Measurements from ENCODE around the gene KCNH4.
A peak's percentile ranks its signal among the peaks of the same experiment; 100 is the strongest.
"Not testable (repeated sequence)": the region's sequence is repeated elsewhere in the genome, so short reads cannot be mapped to it uniquely, and the experiment has no call there.

Gene KCNH4

GRCh38 chr17:42179335-42179734 is 1.6 kb downstream of the KCNH4 start:
- DNase-seq, result no peak

GRCh38 chr17:42178817-42179216 is 2.1 kb downstream of the KCNH4 start:
- no peak for DNase-seq

GRCh38 chr17:42177684-42178083 is 3.3 kb downstream of the KCNH4 start:
- no peak for DNase-seq

GRCh38 chr17:42174126-42174783 is 6.7 kb downstream of the KCNH4 start:
- peak in 4 of 51 donors; percentile 7 to 59 (median 26) for DNase-seq

GRCh38 chr17:42171831-42172230 is 9.1 kb downstream of the KCNH4 start:
- peak in 2 of 51 donors; percentile 4 to 7 for DNase-seq

GRCh38 chr17:42169351-42169750 is 11.6 kb downstream of the KCNH4 start:
- DNase-seq, result no peak

- DNase-seq, result no peak
Observed at GRCh38 chr17:42167807-42168206, 13.1 kb downstream of the KCNH4 start.

GRCh38 chr17:42166196-42166763 is 14.7 kb downstream of the KCNH4 start:
- no peak for DNase-seq

GRCh38 chr17:42165751-42166150 is 15.2 kb downstream of the KCNH4 start:
- no peak for DNase-seq

GRCh38 chr17:42163696-42164407 is 17.1 kb downstream of the KCNH4 start:
- DNase-seq, result no peak

GRCh38 chr17:42163113-42163512 is 17.8 kb downstream of the KCNH4 start:
- DNase-seq, result peak in 1 of 51 donors; percentile 9

- no peak for DNase-seq
Observed at GRCh38 chr17:42160531-42160910, 20.4 kb downstream of the KCNH4 start.

- DNase-seq, result no peak
Observed at GRCh38 chr17:42159796-42160530, 21.0 kb downstream of the KCNH4 start.

- DNase-seq, result peak in 2 of 51 donors; percentile 22 to 37
Observed at GRCh38 chr17:42155614-42156045, 25.3 kb downstream of the KCNH4 start.

- no peak for DNase-seq
Observed at GRCh38 chr17:42153919-42154742, 26.8 kb downstream of the KCNH4 start.

GRCh38 chr17:42146911-42147607 is 33.9 kb downstream of the KCNH4 start:
- DNase-seq, result no peak

- not testable (repeated sequence) for DNase-seq
Observed at GRCh38 chr17:42143138-42143537, 37.8 kb downstream of the KCNH4 start.

GRCh38 chr17:42142371-42142896 is 38.5 kb downstream of the KCNH4 start:
- peak in 6 of 51 donors; percentile 16 to 59 (median 28) for DNase-seq

GRCh38 chr17:42141382-42141781 is 39.6 kb downstream of the KCNH4 start:
- DNase-seq, result no peak

- DNase-seq, result not testable (repeated sequence)
Observed at GRCh38 chr17:42140690-42141089, 40.3 kb downstream of the KCNH4 start.
